HCT116 (cell line): ENCODE data around the gene KIF3C. TPM values are rescaled to one million over a fixed set of nuclear protein-coding genes. Genes with fewer than 3 reads are reported as not detected.
A peak's percentile ranks its signal among the peaks of the same experiment; 100 is the strongest.

Experiments
- ATAC-seq: fragments of 200-7000 bp; cut with Tn5 transposase; 2 replicates; pipeline ENCODE4 v1.9.1; 2020; ENCODE audit warnings: mild to moderate bottlenecking, moderate library complexity
- BruUV-seq: library from RNA; stranded (reverse); fragments of 400-500 nt; replicated peaks from 2 replicates; lab custom pipeline; 2021; lab: Mats Ljungman, UMichigan
- CTCF ChIA-PET: fragments of 300-600 bp; sonication (Branson Sonifier 250); formaldehyde crosslinking; loops from one replicate; lab custom pipeline; 2021; ENCODE audit warnings: antibody characterized with exemption; lab: Charles Lee
- POLR2A ChIA-PET: fragments of 300-600, 350-600 bp; sonication (Branson Sonifier 250); formaldehyde crosslinking; loops from one replicate; lab custom pipeline; 2021; ENCODE audit warnings: antibody characterized with exemption; lab: Charles Lee
- RAD21 ChIA-PET, 2 experiments: fragments of 300-600 bp; sonication (Branson Sonifier 250); formaldehyde crosslinking; loops; one replicate each; lab custom pipeline; 2023; ENCODE audit warnings: low total read pairs in 2 of 2; ENCODE audit not compliant: uncharacterized antibody in 2 of 2, unreplicated experiment in 2 of 2, low non-redundant PET in 1 of 2; lab: Charles Lee
- DNase-seq: peaks from one replicate; pipeline ENCODE4 v3.0.0-alpha.2; 2010; ENCODE audit warnings: low read depth, low spot score
- H2AFZ ChIP-seq: fragments of 200-600 bp; shearing (Covaris generic), sonication (generic); 2 replicates; pipeline ENCODE4 v1.6.1; 2017; ENCODE audit warnings: low read depth, mixed run types, mixed read lengths, antibody characterized with exemption, low read length; ENCODE audit not compliant: poor library complexity, severe bottlenecking
- H3K27ac ChIP-seq: 2 replicates; pipeline ENCODE4 v1.5.1; 2012; ENCODE audit warnings: low read depth, low read length
- H3K27me3 ChIP-seq: fragments of 200-600 bp; sonication (generic); 2 replicates; pipeline ENCODE4 v1.6.1; 2016; ENCODE audit warnings: mixed run types, low read length, mixed read lengths; ENCODE audit not compliant: insufficient read depth
- H3K36me3 ChIP-seq, 2 experiments: fragments of 200-500 bp in 1 of 2; fragments of 200-600 bp in 1 of 2; sonication (Bioruptor generic) in 1 of 2; sonication (generic) in 1 of 2; 2 replicates each; pipeline versions ENCODE4 v1.5.1 to v1.6.1; 2014 to 2016; ENCODE audit warnings: low read length in 2 of 2, inconsistent platforms in 1 of 2, mixed read lengths in 1 of 2, mixed run types in 1 of 2; ENCODE audit not compliant: insufficient read depth in 2 of 2, control insufficient read depth in 1 of 2
- H3K4me1 ChIP-seq, 2 experiments: fragments of 200-600 bp in 1 of 2; sonication (generic) in 1 of 2; 2 replicates each; pipeline versions ENCODE4 v1.5.1 to v1.6.1; 2012 to 2017; ENCODE audit warnings: low read length in 2 of 2, inconsistent platforms in 1 of 2, mild to moderate bottlenecking in 1 of 2, mixed read lengths in 1 of 2, mixed run types in 1 of 2, moderate library complexity in 1 of 2; ENCODE audit not compliant: insufficient read depth in 2 of 2, control insufficient read depth in 1 of 2
- H3K4me2 ChIP-seq: fragments of 200-600 bp; sonication (generic); 2 replicates; pipeline ENCODE4 v1.6.1; 2017; ENCODE audit warnings: mixed run types, low read length, mixed read lengths
- H3K4me3 ChIP-seq, 2 experiments: fragments of 200-600 bp in 1 of 2; sonication (generic) in 1 of 2; replicated peaks in 1 of 2; 2 replicates each; pipeline ENCODE4 v1.5.1; 2011 to 2016; ENCODE audit warnings: low read length in 2 of 2, control low read depth in 1 of 2, low read depth in 1 of 2, mild to moderate bottlenecking in 1 of 2, mixed read lengths in 1 of 2, mixed run types in 1 of 2
- H3K79me2 ChIP-seq: fragments of 200-600 bp; sonication (generic); 2 replicates; pipeline ENCODE4 v1.6.1; 2017; ENCODE audit warnings: mild to moderate bottlenecking, mixed run types, low read length, moderate library complexity, mixed read lengths; ENCODE audit not compliant: insufficient read depth
- H3K9ac ChIP-seq: fragments of 200-600 bp; sonication (generic); 2 replicates; pipeline ENCODE4 v1.6.1; 2016; ENCODE audit warnings: low read length, mixed read lengths
- H3K9me2 ChIP-seq: fragments of 200-600 bp; sonication (generic), shearing (Covaris generic); 2 replicates; pipeline ENCODE4 v1.6.1; 2017; ENCODE audit warnings: mixed run types, mild to moderate bottlenecking, moderate library complexity; ENCODE audit not compliant: insufficient read depth
- H3K9me3 ChIP-seq, 2 experiments: fragments of 200-500 bp in 1 of 2; fragments of 200-600 bp in 1 of 2; sonication (Bioruptor generic) in 1 of 2; sonication (generic) in 1 of 2; 2 replicates each; pipeline ENCODE4 v1.6.1; 2014 to 2017; ENCODE audit warnings: low read length in 2 of 2, mixed read lengths in 2 of 2, inconsistent platforms in 1 of 2, low read depth in 1 of 2, mild to moderate bottlenecking in 1 of 2, mixed run types in 1 of 2, moderate library complexity in 1 of 2; ENCODE audit not compliant: control insufficient read depth in 1 of 2, insufficient read depth in 1 of 2
- H4K20me1 ChIP-seq: fragments of 200-600 bp; sonication (generic), shearing (Covaris generic); 2 replicates; pipeline ENCODE4 v1.6.1; 2017; ENCODE audit warnings: mixed run types, mild to moderate bottlenecking, moderate library complexity; ENCODE audit not compliant: insufficient read depth
- ATF3 ChIP-seq: IDR thresholded peaks from 2 replicates; pipeline ENCODE4 v1.6.1; 2012
- CBX3 ChIP-seq: IDR thresholded peaks from 2 replicates; pipeline ENCODE4 v1.6.1; 2012; ENCODE audit warnings: low read depth
- CEBPB ChIP-seq: IDR thresholded peaks from 2 replicates; pipeline ENCODE4 v1.6.1; 2012; ENCODE audit warnings: low read depth
- EGR1 ChIP-seq: IDR thresholded peaks from 2 replicates; pipeline ENCODE4 v1.6.1; 2012; ENCODE audit warnings: low read depth
- FOSL1 ChIP-seq: IDR thresholded peaks from 2 replicates; pipeline ENCODE4 v1.6.1; 2012; ENCODE audit warnings: low read depth
- JUND ChIP-seq: IDR thresholded peaks from 2 replicates; pipeline ENCODE4 v1.6.1; 2012
- POLR2AphosphoS5 ChIP-seq: IDR thresholded peaks from 2 replicates; pipeline ENCODE4 v1.6.1; 2011; ENCODE audit warnings: mild to moderate bottlenecking, low read depth, low read length, moderate library complexity
- RAD21 ChIP-seq: IDR thresholded peaks from 2 replicates; pipeline ENCODE4 v1.6.1; 2012; ENCODE audit warnings: low read depth, mild to moderate bottlenecking
- SIN3A ChIP-seq: IDR thresholded peaks from 2 replicates; pipeline ENCODE4 v1.6.1; 2012; ENCODE audit warnings: low read depth
- SP1 ChIP-seq: IDR thresholded peaks from 2 replicates; pipeline ENCODE4 v1.6.1; 2012; ENCODE audit warnings: low read depth
- SRF ChIP-seq: IDR thresholded peaks from 2 replicates; pipeline ENCODE4 v1.6.1; 2012; ENCODE audit warnings: low read depth
- YY1 ChIP-seq: IDR thresholded peaks from 2 replicates; pipeline ENCODE4 v1.6.1; 2011; ENCODE audit warnings: low read length, low read depth, moderate library complexity, mild to moderate bottlenecking; ENCODE audit not compliant: insufficient replicate concordance; ENCODE audit errors: extremely low read depth
- ZBTB33 ChIP-seq: IDR thresholded peaks from 2 replicates; pipeline ENCODE4 v1.6.1; 2011; ENCODE audit warnings: mild to moderate bottlenecking, low read length, moderate library complexity; ENCODE audit not compliant: insufficient replicate concordance; ENCODE audit errors: extremely low read depth
- ZFX ChIP-seq: fragments of 450-650 bp; IDR thresholded peaks from 2 replicates; pipeline ENCODE4 v1.6.1; 2017
- intact Hi-C: fragments of 100-400 bp; cut with micrococcal nuclease; formaldehyde crosslinking; loops from 2 replicates; pipeline ENCODE4 v1.10.0; 2022
- total RNA-seq: library from RNA; stranded (reverse); gene quantifications from one replicate; pipeline ENCODE4 v1.2.1, GENCODE V29; 2021; ENCODE audit not compliant: unreplicated experiment
- TF ChIP-seq, protein P1 (sequence below): IDR thresholded peaks from 2 replicates; pipeline ENCODE4 v1.6.1; 2012

KIF3C gene
- total RNA-seq, 1 experiment from 2014 or later, result 5.4 TPM

- no peaks in the 10 kb centered on the region for H3K79me2 ChIP-seq
- ChIA-PET POLR2A (interaction anchor here (1.6 kb wide), 1 partner anchor 8 kb away, joined by 5 read pairs; no protein-coding TSS in a partner anchor), CTCF (interaction anchor here (1.0 kb wide), 1 partner anchor 11 kb away, joined by 3 read pairs; no protein-coding TSS in a partner anchor), RAD21 (no interaction called here)
- ATAC-seq (no peak), DNase-seq (no peak)
- no peak overlapping the region for H3K27ac ChIP-seq
- no peaks in the 10 kb centered on the region for H3K36me3 ChIP-seq
- H3K4me3 ChIP-seq, result peak overlapping the region in 1 of 2 experiments; percentile 31; a peak in 2 of 4 replicates
- H3K4me2 ChIP-seq, result peak overlapping the region; percentile 72
- peak overlapping the region; percentile 70 for H2AFZ ChIP-seq
- no TSS peak for BruUV-seq
- H3K4me1 ChIP-seq, result peaks cover 44 to 58% of the 10 kb centered on the region in 2 experiments
- no peaks in the 10 kb centered on the region for H3K27me3 ChIP-seq
- TF ChIP-seq ZFX (no peak), CBX3 (peak; percentile 46), YY1 (no peak)
- no peaks in the 10 kb centered on the region for H3K9me2 ChIP-seq
- no peak overlapping the region for H3K9ac ChIP-seq
- intact Hi-C loops, result no loop called here
- no peaks in the 10 kb centered on the region for H4K20me1 ChIP-seq
- no peaks in the 10 kb centered on the region for H3K9me3 ChIP-seq
Observed at GRCh38 chr2:26009567-26009963, 27.3 kb upstream of the KIF3C start.

GRCh38 chr2:26008851-26009566, 26.7 kb upstream of the KIF3C start:
- Histone ChIP-seq H3K9ac (no peak overlapping the region), H3K9me3 (no peaks in the 10 kb centered on the region), H3K27ac (peak overlapping the region; percentile 8; the same call in 1 of the 2 replicates), H2AFZ (peak overlapping the region; percentile 70), H3K4me3 (peak overlapping the region in 1 of 2 experiments; percentile 31; a peak in 2 of 4 replicates), H3K27me3 (no peaks in the 10 kb centered on the region), H3K36me3 (no peaks in the 10 kb centered on the region), H3K4me2 (peak overlapping the region; percentile 72), H4K20me1 (no peaks in the 10 kb centered on the region), H3K9me2 (no peaks in the 10 kb centered on the region), H3K79me2 (no peaks in the 10 kb centered on the region), H3K4me1 (peaks cover 44 to 58% of the 10 kb centered on the region in 2 experiments)
- DNase-seq (peak; percentile 43), ATAC-seq (peak; percentile 16)
- CTCF ChIA-PET, result interaction anchor here (0.7 to 1.0 kb wide), 2 partner anchors 11 to 137 kb away, joined by 3 read pairs; no protein-coding TSS in a partner anchor
- RAD21 ChIA-PET, result no interaction called here
- POLR2A ChIA-PET, result interaction anchor here (1.6 kb wide), 1 partner anchor 9 kb away, joined by 5 read pairs; no protein-coding TSS in a partner anchor
- no TSS peak for BruUV-seq
- intact Hi-C loops, result no loop called here
- TF ChIP-seq ATF3 (no peak), SIN3A (0 out of 2 replicates have a peak, but pooled peaks have one; percentile 25), RAD21 (no peak), EGR1 (peak; percentile 9; the same call in 1 of the 2 replicates), CBX3 (peak; percentile 46), ZFX (no peak), YY1 (no peak), CEBPB (peak; percentile 76), SRF (no peak), JUND (peak; percentile 56), SP1 (peak; percentile 57), ZBTB33 (no peak), POLR2AphosphoS5 (0 out of 2 replicates have a peak, but pooled peaks have one; percentile 16), FOSL1 (peak; percentile 27; the same call in 1 of the 2 replicates)
- TF ChIP-seq, protein P1, sequence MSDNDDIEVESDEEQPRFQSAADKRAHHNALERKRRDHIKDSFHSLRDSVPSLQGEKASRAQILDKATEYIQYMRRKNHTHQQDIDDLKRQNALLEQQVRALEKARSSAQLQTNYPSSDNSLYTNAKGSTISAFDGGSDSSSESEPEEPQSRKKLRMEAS, result no peak
